Osteoblast (primary cell): ENCODE results near the gene ATP13A1. TPM values are rescaled to one million over a fixed set of nuclear protein-coding genes. Genes with fewer than 3 reads are reported as not detected.

Experiments
- DNase-seq: peaks from one replicate; pipeline ENCODE4 v3.0.0; 2011; ENCODE audit warnings: low spot score, mixed read lengths; ENCODE audit not compliant: insufficient read length; ENCODE audit errors: missing footprints
- H2AFZ ChIP-seq: 2 replicates; pipeline ENCODE4 v1.6.0; 2011; ENCODE audit warnings: mild to moderate bottlenecking, low read length
- H3K27ac ChIP-seq: 2 replicates; pipeline ENCODE4 v1.5.1; 2011; ENCODE audit warnings: mild to moderate bottlenecking, low read depth, low read length, moderate library complexity
- H3K27me3 ChIP-seq: 2 replicates; pipeline ENCODE4 v1.6.0; 2012; ENCODE audit warnings: mild to moderate bottlenecking, control low read depth, inconsistent platforms, low read length, moderate library complexity; ENCODE audit not compliant: insufficient read depth
- H3K36me3 ChIP-seq: 2 replicates; pipeline ENCODE4 v1.5.1; 2011; ENCODE audit warnings: mild to moderate bottlenecking, low read length, control low read depth, moderate library complexity; ENCODE audit not compliant: insufficient read depth
- H3K4me1 ChIP-seq: 2 replicates; pipeline ENCODE4 v1.5.1; 2011; ENCODE audit warnings: mild to moderate bottlenecking, low read length, control low read depth, moderate library complexity; ENCODE audit not compliant: insufficient read depth
- H3K4me2 ChIP-seq: 2 replicates; pipeline ENCODE4 v1.6.0; 2011; ENCODE audit warnings: mild to moderate bottlenecking, low read length; ENCODE audit not compliant: insufficient read depth
- H3K4me3 ChIP-seq: fragments of 200-600 bp; sonication (generic); 3 replicates; pipeline ENCODE4 v1.5.1; 2012; ENCODE audit warnings: mild to moderate bottlenecking, low read length, inconsistent platforms; ENCODE audit not compliant: insufficient read depth
- H3K79me2 ChIP-seq: 2 replicates; pipeline ENCODE4 v1.6.0; 2012; ENCODE audit warnings: mild to moderate bottlenecking, low read length, control low read depth, inconsistent platforms; ENCODE audit not compliant: insufficient read depth
- H3K9me3 ChIP-seq: 2 replicates; pipeline ENCODE4 v1.5.1; 2011; ENCODE audit warnings: low read depth, low read length, control low read depth
- H4K20me1 ChIP-seq: 2 replicates; pipeline ENCODE4 v1.6.0; 2012; ENCODE audit warnings: mild to moderate bottlenecking, low read length, control low read depth; ENCODE audit not compliant: insufficient read depth
- CTCF ChIP-seq: IDR thresholded peaks from 2 replicates; pipeline ENCODE4 v1.5.1; 2011; ENCODE audit warnings: mild to moderate bottlenecking, low read depth, low read length, moderate library complexity; ENCODE audit errors: extremely low read depth
- total RNA-seq: library from RNA; depleted of rRNA; stranded (reverse); fragments of >200 nt; gene quantifications from 2 replicates; pipeline ENCODE4 v1.2.3, GENCODE V29; 2012

ATP13A1 gene
- total RNA-seq, 1 donor, result 65.9 TPM

- TF ChIP-seq CTCF, result no peak
Measured at GRCh38 chr19:19662344-19662743, 1.1 kb downstream of the ATP13A1 start.

GRCh38 chr19:19661675-19662251 lies 1.7 kb downstream of the ATP13A1 start:
- no peak overlapping the region for H2AFZ ChIP-seq
- H3K36me3 ChIP-seq, result peaks cover 32% of the 10 kb centered on the region
- peaks cover 12% of the 10 kb centered on the region for H3K4me1 ChIP-seq
- H3K4me2 ChIP-seq, result peak overlapping the region; percentile 90
- H3K79me2 ChIP-seq, result peaks cover 43% of the 10 kb centered on the region
- peaks cover 22% of the 10 kb centered on the region for H4K20me1 ChIP-seq
- peak overlapping the region; percentile 19 for H3K4me3 ChIP-seq
- no peaks in the 10 kb centered on the region for H3K9me3 ChIP-seq
- no peak for TF ChIP-seq CTCF
- no peak overlapping the region for H3K27ac ChIP-seq
- DNase-seq, result peak; percentile 39
- H3K27me3 ChIP-seq, result no peaks in the 10 kb centered on the region

More at GRCh38 chr19:19662344-19662743, 1.1 kb downstream of the ATP13A1 start:
- Histone ChIP-seq H4K20me1 (peaks cover 22% of the 10 kb centered on the region), H3K4me3 (peak overlapping the region; percentile 85), H3K27ac (peak overlapping the region; percentile 87), H3K9me3 (no peaks in the 10 kb centered on the region), H3K4me2 (peak overlapping the region; percentile 90), H3K36me3 (peaks cover 26% of the 10 kb centered on the region), H3K4me1 (peaks cover 12% of the 10 kb centered on the region), H2AFZ (no peak overlapping the region), H3K79me2 (peaks cover 43% of the 10 kb centered on the region), H3K27me3 (no peaks in the 10 kb centered on the region)
- DNase-seq, result peak; percentile 38

- peaks cover 35% of the 10 kb centered on the region for H3K36me3 ChIP-seq
- no peaks in the 10 kb centered on the region for H3K27me3 ChIP-seq
- peaks cover 12% of the 10 kb centered on the region for H3K4me1 ChIP-seq
- peaks cover 22% of the 10 kb centered on the region for H4K20me1 ChIP-seq
- peak overlapping the region; percentile 19 for H3K4me3 ChIP-seq
- peak overlapping the region; percentile 90 for H3K4me2 ChIP-seq
- no peak for TF ChIP-seq CTCF
- peak; percentile 45 for DNase-seq
- no peaks in the 10 kb centered on the region for H3K9me3 ChIP-seq
- no peak overlapping the region for H2AFZ ChIP-seq
- H3K27ac ChIP-seq, result no peak overlapping the region
- H3K79me2 ChIP-seq, result peaks cover 43% of the 10 kb centered on the region
Measured at GRCh38 chr19:19661141-19661674, 2.3 kb downstream of the ATP13A1 start.

GRCh38 chr19:19659646-19660245 lies 3.7 kb downstream of the ATP13A1 start:
- TF ChIP-seq CTCF, result no peak
- Histone ChIP-seq H3K27ac (no peak overlapping the region), H3K36me3 (peaks cover 45% of the 10 kb centered on the region), H3K4me3 (no peak overlapping the region), H3K79me2 (peaks cover 43% of the 10 kb centered on the region), H3K4me1 (peaks cover 12% of the 10 kb centered on the region), H3K9me3 (no peaks in the 10 kb centered on the region), H3K27me3 (no peaks in the 10 kb centered on the region), H2AFZ (no peak overlapping the region), H4K20me1 (peaks cover 22% of the 10 kb centered on the region), H3K4me2 (no peak overlapping the region)
- DNase-seq, result peak; percentile 52
